DND-41 (cell line): ENCODE results near the gene BNC1.

Source experiments
- EZH2 ChIP-seq: IDR thresholded peaks from 3 replicates; pipeline ENCODE4 v1.6.1; 2012; ENCODE audit warnings: borderline replicate concordance, low read depth, mild to moderate bottlenecking, moderate library complexity, low read length, inconsistent platforms; ENCODE audit not compliant: severe bottlenecking
- TF ChIP-seq, protein P1 (sequence below): IDR thresholded peaks from 2 replicates; pipeline ENCODE4 v1.5.1; 2012; ENCODE audit warnings: borderline replicate concordance, low read length, moderate library complexity, mild to moderate bottlenecking; ENCODE audit not compliant: poor library complexity, severe bottlenecking; ENCODE audit errors: extremely low read depth

DNA sequence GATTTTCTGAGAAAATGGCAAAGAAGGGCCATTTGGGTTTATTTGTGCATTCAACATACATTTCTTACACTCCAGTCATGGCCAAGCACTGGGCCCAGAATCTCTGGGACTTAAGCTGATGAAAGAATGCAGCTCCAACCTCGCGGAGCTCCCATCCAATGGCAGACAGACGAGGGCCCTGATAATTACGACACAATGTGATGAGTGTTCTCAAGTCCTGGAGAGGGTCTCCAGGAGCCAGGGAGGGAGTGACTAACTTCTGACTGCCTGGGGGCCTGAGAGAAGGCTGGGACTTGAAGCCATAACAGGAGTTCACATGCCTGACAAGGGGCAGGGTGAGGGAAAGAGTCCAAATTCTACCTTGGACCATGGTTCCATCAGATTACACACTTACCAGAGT is 42.6 kb upstream of the BNC1 start:
- TF ChIP-seq, protein P1, sequence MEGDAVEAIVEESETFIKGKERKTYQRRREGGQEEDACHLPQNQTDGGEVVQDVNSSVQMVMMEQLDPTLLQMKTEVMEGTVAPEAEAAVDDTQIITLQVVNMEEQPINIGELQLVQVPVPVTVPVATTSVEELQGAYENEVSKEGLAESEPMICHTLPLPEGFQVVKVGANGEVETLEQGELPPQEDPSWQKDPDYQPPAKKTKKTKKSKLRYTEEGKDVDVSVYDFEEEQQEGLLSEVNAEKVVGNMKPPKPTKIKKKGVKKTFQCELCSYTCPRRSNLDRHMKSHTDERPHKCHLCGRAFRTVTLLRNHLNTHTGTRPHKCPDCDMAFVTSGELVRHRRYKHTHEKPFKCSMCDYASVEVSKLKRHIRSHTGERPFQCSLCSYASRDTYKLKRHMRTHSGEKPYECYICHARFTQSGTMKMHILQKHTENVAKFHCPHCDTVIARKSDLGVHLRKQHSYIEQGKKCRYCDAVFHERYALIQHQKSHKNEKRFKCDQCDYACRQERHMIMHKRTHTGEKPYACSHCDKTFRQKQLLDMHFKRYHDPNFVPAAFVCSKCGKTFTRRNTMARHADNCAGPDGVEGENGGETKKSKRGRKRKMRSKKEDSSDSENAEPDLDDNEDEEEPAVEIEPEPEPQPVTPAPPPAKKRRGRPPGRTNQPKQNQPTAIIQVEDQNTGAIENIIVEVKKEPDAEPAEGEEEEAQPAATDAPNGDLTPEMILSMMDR, result no peak
- no peak for TF ChIP-seq EZH2
